H9 (cell line): ENCODE data around the gene RYR1. TPM values are rescaled to one million over a fixed set of nuclear protein-coding genes. Genes with fewer than 3 reads are reported as not detected.

Source experiments
- DNase-seq: peaks from one replicate; pipeline ENCODE4 v3.0.0-alpha.2; 2017
- H2AFZ ChIP-seq: one replicate; pipeline ENCODE4 v1.6.1; 2013; ENCODE audit warnings: mild to moderate bottlenecking, low read length, control low read depth, moderate library complexity
- H2AK5ac ChIP-seq: 2 replicates; pipeline ENCODE4 v1.6.1; 2013; ENCODE audit warnings: low read length, control low read depth, mixed read lengths; ENCODE audit not compliant: insufficient read length
- H2BK120ac ChIP-seq: one replicate; pipeline ENCODE4 v1.6.1; 2013; ENCODE audit warnings: low read depth, mild to moderate bottlenecking, low read length, control low read depth, inconsistent platforms; ENCODE audit not compliant: poor library complexity, severe bottlenecking
- H2BK12ac ChIP-seq: 2 replicates; pipeline ENCODE4 v1.6.1; 2013; ENCODE audit warnings: low read length, control low read depth, mixed read lengths, low read depth; ENCODE audit not compliant: insufficient read length
- H2BK15ac ChIP-seq: 2 replicates; pipeline ENCODE4 v1.6.1; 2013; ENCODE audit warnings: low read depth, low read length, control low read depth
- H2BK20ac ChIP-seq: one replicate; pipeline ENCODE4 v1.6.1; 2013; ENCODE audit warnings: low read depth, mild to moderate bottlenecking, low read length, control low read depth, inconsistent platforms; ENCODE audit not compliant: poor library complexity, severe bottlenecking
- H2BK5ac ChIP-seq: 2 replicates; pipeline ENCODE4 v1.6.1; 2013; ENCODE audit warnings: low read length, control low read depth, mixed read lengths; ENCODE audit not compliant: insufficient read length
- H3K14ac ChIP-seq: 2 replicates; pipeline ENCODE4 v1.6.1; 2013; ENCODE audit warnings: low read length, control low read depth; ENCODE audit not compliant: insufficient read depth
- H3K18ac ChIP-seq: 2 replicates; pipeline ENCODE4 v1.6.1; 2013; ENCODE audit warnings: low read depth, mild to moderate bottlenecking, mixed read lengths, low read length, control low read depth; ENCODE audit not compliant: insufficient read length
- H3K23ac ChIP-seq: 2 replicates; pipeline ENCODE4 v1.6.1; 2013; ENCODE audit warnings: low read length, control low read depth, mixed read lengths, low read depth; ENCODE audit not compliant: insufficient read length
- H3K23me2 ChIP-seq: 2 replicates; pipeline ENCODE4 v1.6.1; 2013; ENCODE audit warnings: low read depth, mild to moderate bottlenecking, mixed read lengths, low read length, control low read depth; ENCODE audit not compliant: insufficient read length, poor library complexity, severe bottlenecking
- H3K27ac ChIP-seq: 2 replicates; pipeline ENCODE4 v1.5.1; 2013; ENCODE audit warnings: low read length, control low read depth, mixed read lengths, low read depth; ENCODE audit not compliant: insufficient read length
- H3K27me3 ChIP-seq: 2 replicates; pipeline ENCODE4 v1.6.1; 2013; ENCODE audit warnings: low read length, control low read depth, inconsistent platforms; ENCODE audit not compliant: insufficient read depth
- H3K4ac ChIP-seq: 2 replicates; pipeline ENCODE4 v1.6.1; 2013; ENCODE audit warnings: low read depth, mild to moderate bottlenecking, control low read depth, inconsistent platforms, low read length, moderate library complexity
- H3K4me1 ChIP-seq: 2 replicates; pipeline ENCODE4 v1.6.1; 2013; ENCODE audit warnings: low read length, control low read depth, inconsistent platforms; ENCODE audit not compliant: insufficient read depth
- H3K4me2 ChIP-seq: 2 replicates; pipeline ENCODE4 v1.6.1; 2013; ENCODE audit warnings: low read length, control low read depth, mixed read lengths; ENCODE audit not compliant: insufficient read length, insufficient read depth
- H3K56ac ChIP-seq: 2 replicates; pipeline ENCODE4 v1.6.1; 2013; ENCODE audit warnings: low read depth, mild to moderate bottlenecking, mixed read lengths, low read length, control low read depth; ENCODE audit not compliant: insufficient read length
- H3K79me1 ChIP-seq: 2 replicates; pipeline ENCODE4 v1.6.1; 2013; ENCODE audit warnings: low read depth, mild to moderate bottlenecking, moderate library complexity, low read length, control low read depth, inconsistent platforms; ENCODE audit not compliant: insufficient read depth, poor library complexity, severe bottlenecking
- H3K79me2 ChIP-seq: 2 replicates; pipeline ENCODE4 v1.6.1; 2013; ENCODE audit warnings: low read length, control low read depth, inconsistent platforms; ENCODE audit not compliant: insufficient read depth
- H3K9ac ChIP-seq: 2 replicates; pipeline ENCODE4 v1.6.1; 2013; ENCODE audit warnings: low read length, control low read depth, mixed read lengths; ENCODE audit not compliant: insufficient read length; ENCODE audit errors: extremely low read depth
- H3K9me3 ChIP-seq: one replicate; pipeline ENCODE4 v1.6.1; 2013; ENCODE audit warnings: low read depth, low read length, inconsistent platforms; ENCODE audit not compliant: control insufficient read depth
- H3T11ph ChIP-seq: one replicate; pipeline ENCODE4 v1.6.1; 2013; ENCODE audit warnings: mild to moderate bottlenecking, low read length, control low read depth, inconsistent platforms
- H4K20me1 ChIP-seq: one replicate; pipeline ENCODE4 v1.6.1; 2013; ENCODE audit not compliant: control insufficient read depth, insufficient read length, insufficient read depth
- H4K5ac ChIP-seq: 2 replicates; pipeline ENCODE4 v1.6.1; 2013; ENCODE audit warnings: low read depth, mild to moderate bottlenecking, mixed read lengths, low read length, control low read depth; ENCODE audit not compliant: insufficient read length
- H4K8ac ChIP-seq: replicated peaks from 2 replicates; pipeline ENCODE4 v1.6.1; 2013; ENCODE audit warnings: low read length, control low read depth, mixed read lengths, low read depth; ENCODE audit not compliant: insufficient read length
- H4K91ac ChIP-seq: 2 replicates; pipeline ENCODE4 v1.6.1; 2013; ENCODE audit warnings: low read depth, mild to moderate bottlenecking, moderate library complexity, mixed read lengths, low read length, control low read depth; ENCODE audit not compliant: insufficient read length
- H3K27ac Mint-ChIP-seq, 3 experiments: 2 replicates in 2 of 3; 3 replicates in 1 of 3; pipeline ENCODE4 v1.8.0; 2020 to 2021; ENCODE audit warnings: mixed read lengths in 3 of 3, mild to moderate bottlenecking in 1 of 3, moderate library complexity in 1 of 3
- H3K27me3 Mint-ChIP-seq: 2 replicates; pipeline ENCODE4 v1.8.0; 2021; ENCODE audit warnings: low read depth, mild to moderate bottlenecking, moderate library complexity, mixed read lengths
- H3K36me3 Mint-ChIP-seq, 3 experiments: 2 replicates in 2 of 3; 3 replicates in 1 of 3; pipeline ENCODE4 v1.8.0; 2020 to 2021; ENCODE audit warnings: low read depth in 3 of 3, mixed read lengths in 3 of 3; ENCODE audit not compliant: insufficient read depth in 1 of 3
- H3K4me1 Mint-ChIP-seq, 2 experiments: 2 replicates each; pipeline ENCODE4 v1.8.0; 2020; ENCODE audit warnings: mixed read lengths in 2 of 2
- H3K4me3 Mint-ChIP-seq, 2 experiments: 2 replicates in 1 of 2; 3 replicates in 1 of 2; pipeline ENCODE4 v1.8.0; 2020 to 2021; ENCODE audit warnings: mild to moderate bottlenecking in 2 of 2, mixed read lengths in 2 of 2, moderate library complexity in 1 of 2
- H3K9me3 Mint-ChIP-seq, 2 experiments: 2 replicates in 1 of 2; 3 replicates in 1 of 2; pipeline ENCODE4 v1.8.0; 2020; ENCODE audit warnings: mild to moderate bottlenecking in 2 of 2, mixed read lengths in 2 of 2, moderate library complexity in 1 of 2
- WGBS: extraction: QIAGEN DNeasy Blood & Tissue Kit; methylation state at CpG from one replicate; pipeline ENCODE4 v1.1.7; 2013; ENCODE audit warnings: missing lambda C conversion rate, low lambda C conversion rate, mixed read lengths; ENCODE audit not compliant: insufficient read length; ENCODE audit errors: extremely low coverage; 5-methylcytosine and 5-hydroxymethylcytosine counted together
- total RNA-seq: library from RNA; stranded (reverse); gene quantifications from 2 replicates; pipeline ENCODE4 v1.2.1, GENCODE V29; 2021
- TF ChIP-seq, protein P1 (sequence below): fragments of 200-600 bp; sonication (generic); conservative IDR thresholded peaks from 3 replicates; pipeline ENCODE4 v1.8.0; 2021; ENCODE audit warnings: antibody characterized with exemption, mild to moderate bottlenecking

RYR1 gene
- total RNA-seq, 1 experiment from 2014 or later = 8.9 TPM

GRCh38 chr19:38543286-38543806 lies 109.9 kb downstream of the RYR1 start:
- no peaks in the 10 kb centered on the region for H3K79me2 ChIP-seq
- H3K9ac ChIP-seq = no peak overlapping the region
- H2AK5ac ChIP-seq = no peak overlapping the region
- H2BK15ac ChIP-seq = no peak overlapping the region
- no peaks in the 10 kb centered on the region for H3K23me2 ChIP-seq
- H3T11ph ChIP-seq = no peak overlapping the region
- Mint-ChIP-seq H3K4me1 (peaks cover 10 to 12% of the 10 kb centered on the region in 2 experiments), H3K36me3 (peaks cover 3 to 14% (median 6%) of the 10 kb centered on the region in 3 experiments; a peak in 4 of 7 replicates), H3K9me3 (no peaks in the 10 kb centered on the region), H3K27me3 (no peaks in the 10 kb centered on the region), H3K4me3 (no peak overlapping the region), H3K27ac (no peak overlapping the region)
- H3K27ac ChIP-seq = no peak overlapping the region
- no peaks in the 10 kb centered on the region for H4K20me1 ChIP-seq
- H3K4me1 ChIP-seq = 0 out of 2 replicates have a peak, but pooled peaks cover 3% of the 10 kb centered on the region
- no peak overlapping the region for H3K14ac ChIP-seq
- H4K91ac ChIP-seq = no peak overlapping the region
- H3K79me1 ChIP-seq = no peaks in the 10 kb centered on the region
- H2BK5ac ChIP-seq = no peak overlapping the region
- no peak overlapping the region for H3K56ac ChIP-seq
- no peak overlapping the region for H2BK12ac ChIP-seq
- no peak overlapping the region for H2BK120ac ChIP-seq
- DNase-seq = no peak
- H3K4me2 ChIP-seq = no peak overlapping the region
- no CpG with 5 or more reads among the region's 19 CpGs for WGBS
- no peak overlapping the region for H4K8ac ChIP-seq
- H3K23ac ChIP-seq = no peak overlapping the region
- TF ChIP-seq, protein P1, sequence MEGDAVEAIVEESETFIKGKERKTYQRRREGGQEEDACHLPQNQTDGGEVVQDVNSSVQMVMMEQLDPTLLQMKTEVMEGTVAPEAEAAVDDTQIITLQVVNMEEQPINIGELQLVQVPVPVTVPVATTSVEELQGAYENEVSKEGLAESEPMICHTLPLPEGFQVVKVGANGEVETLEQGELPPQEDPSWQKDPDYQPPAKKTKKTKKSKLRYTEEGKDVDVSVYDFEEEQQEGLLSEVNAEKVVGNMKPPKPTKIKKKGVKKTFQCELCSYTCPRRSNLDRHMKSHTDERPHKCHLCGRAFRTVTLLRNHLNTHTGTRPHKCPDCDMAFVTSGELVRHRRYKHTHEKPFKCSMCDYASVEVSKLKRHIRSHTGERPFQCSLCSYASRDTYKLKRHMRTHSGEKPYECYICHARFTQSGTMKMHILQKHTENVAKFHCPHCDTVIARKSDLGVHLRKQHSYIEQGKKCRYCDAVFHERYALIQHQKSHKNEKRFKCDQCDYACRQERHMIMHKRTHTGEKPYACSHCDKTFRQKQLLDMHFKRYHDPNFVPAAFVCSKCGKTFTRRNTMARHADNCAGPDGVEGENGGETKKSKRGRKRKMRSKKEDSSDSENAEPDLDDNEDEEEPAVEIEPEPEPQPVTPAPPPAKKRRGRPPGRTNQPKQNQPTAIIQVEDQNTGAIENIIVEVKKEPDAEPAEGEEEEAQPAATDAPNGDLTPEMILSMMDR = no peak
- no peaks in the 10 kb centered on the region for H3K9me3 ChIP-seq
- no peak overlapping the region for H2AFZ ChIP-seq
- no peak overlapping the region for H2BK20ac ChIP-seq
- H3K18ac ChIP-seq = no peak overlapping the region
- H3K27me3 ChIP-seq = no peaks in the 10 kb centered on the region
- H3K4ac ChIP-seq = no peak overlapping the region
- H4K5ac ChIP-seq = no peak overlapping the region
